Hepatocyte (in vitro differentiated cells): ENCODE results near the gene DYRK1A.

Experiments
- EZH2 ChIP-seq: fragments of 200-600 bp; sonication (generic); IDR thresholded peaks from 2 replicates; pipeline ENCODE4 v1.6.1; 2016; ENCODE audit warnings: antibody characterized with exemption, mild to moderate bottlenecking, borderline replicate concordance
- EZH2phosphoT487 ChIP-seq: fragments of 200-600 bp; sonication (generic); IDR thresholded peaks from one replicate; pipeline ENCODE4 v1.6.1; 2018; ENCODE audit warnings: antibody characterized with exemption, mild to moderate bottlenecking, low read depth, moderate library complexity; ENCODE audit not compliant: unreplicated experiment, severe bottlenecking
- TF ChIP-seq, protein P1 (sequence below): fragments of 200-600 bp; sonication (generic); IDR thresholded peaks from 2 replicates; pipeline ENCODE4 v1.5.1; 2016; ENCODE audit warnings: antibody characterized with exemption, mild to moderate bottlenecking; ENCODE audit not compliant: poor library complexity

DNA sequence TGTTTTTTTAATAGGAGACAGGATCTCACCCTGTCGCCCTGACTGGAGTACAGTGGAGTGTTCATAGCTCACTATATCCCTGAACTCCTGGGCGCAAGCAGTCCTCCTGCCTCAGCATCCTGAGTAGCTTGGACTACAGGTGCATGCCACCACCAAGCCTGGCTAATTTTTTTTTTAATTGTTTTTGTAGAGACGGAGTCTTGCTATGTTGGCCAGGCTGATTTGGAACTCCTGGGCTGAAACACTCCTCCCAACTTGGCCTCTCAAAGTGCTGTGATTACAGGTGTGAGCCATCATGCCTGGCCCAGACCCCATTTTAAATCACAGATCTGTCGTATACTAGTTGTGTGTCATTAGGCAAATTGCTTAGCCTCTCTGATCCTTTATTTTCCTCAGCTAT lies 161.1 kb downstream of the DYRK1A start:
- TF ChIP-seq, protein P1, sequence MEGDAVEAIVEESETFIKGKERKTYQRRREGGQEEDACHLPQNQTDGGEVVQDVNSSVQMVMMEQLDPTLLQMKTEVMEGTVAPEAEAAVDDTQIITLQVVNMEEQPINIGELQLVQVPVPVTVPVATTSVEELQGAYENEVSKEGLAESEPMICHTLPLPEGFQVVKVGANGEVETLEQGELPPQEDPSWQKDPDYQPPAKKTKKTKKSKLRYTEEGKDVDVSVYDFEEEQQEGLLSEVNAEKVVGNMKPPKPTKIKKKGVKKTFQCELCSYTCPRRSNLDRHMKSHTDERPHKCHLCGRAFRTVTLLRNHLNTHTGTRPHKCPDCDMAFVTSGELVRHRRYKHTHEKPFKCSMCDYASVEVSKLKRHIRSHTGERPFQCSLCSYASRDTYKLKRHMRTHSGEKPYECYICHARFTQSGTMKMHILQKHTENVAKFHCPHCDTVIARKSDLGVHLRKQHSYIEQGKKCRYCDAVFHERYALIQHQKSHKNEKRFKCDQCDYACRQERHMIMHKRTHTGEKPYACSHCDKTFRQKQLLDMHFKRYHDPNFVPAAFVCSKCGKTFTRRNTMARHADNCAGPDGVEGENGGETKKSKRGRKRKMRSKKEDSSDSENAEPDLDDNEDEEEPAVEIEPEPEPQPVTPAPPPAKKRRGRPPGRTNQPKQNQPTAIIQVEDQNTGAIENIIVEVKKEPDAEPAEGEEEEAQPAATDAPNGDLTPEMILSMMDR, result no peak
- no peak for TF ChIP-seq EZH2
- TF ChIP-seq EZH2phosphoT487, result no peak
